Psoas muscle (tissue), 8 donors: ENCODE measurements around the gene RALA. TPM values are rescaled to one million over a fixed set of nuclear protein-coding genes. Genes with fewer than 3 reads are reported as not detected.

Experiments used
- ATAC-seq, 4 donors: fragments of 200-7000 bp; cut with Tn5 transposase; one replicate each; pipeline ENCODE4 v1.9.1; 2020; ENCODE audit warnings: moderate library complexity in 3 of 4, mild to moderate bottlenecking in 2 of 4
- DNase-seq, 2 donors: peaks; one replicate each; pipeline ENCODE4 v3.0.0-alpha.2; 2020
- H3K27ac ChIP-seq: fragments of 200-600 bp; one replicate; pipeline ENCODE4 v1.8.0; 2022
- H3K27me3 ChIP-seq, 3 donors: fragments of 200-600 bp in 1 of 3; one replicate each; pipeline versions ENCODE4 v1.6.1 to v1.8.0; 2013 to 2022; ENCODE audit warnings: low read length in 2 of 3, mild to moderate bottlenecking in 2 of 3, moderate library complexity in 1 of 3; ENCODE audit not compliant: insufficient read depth in 3 of 3
- H3K36me3 ChIP-seq, 2 donors: fragments of 200-600 bp in 1 of 2; one replicate each; pipeline versions ENCODE4 v1.6.1 to v1.8.0; 2013 to 2022; ENCODE audit warnings: low read depth in 1 of 2, mild to moderate bottlenecking in 1 of 2, moderate library complexity in 1 of 2; ENCODE audit not compliant: insufficient read depth in 1 of 2
- H3K4me1 ChIP-seq: fragments of 200-600 bp; one replicate; pipeline ENCODE4 v1.8.0; 2022
- H3K4me3 ChIP-seq: fragments of 200-600 bp; one replicate; pipeline ENCODE4 v1.8.0; 2022; ENCODE audit warnings: mild to moderate bottlenecking
- H3K9me3 ChIP-seq: fragments of 200-600 bp; one replicate; pipeline ENCODE4 v1.8.0; 2022
- CTCF ChIP-seq: fragments of 200-600 bp; IDR thresholded peaks from one replicate; pipeline ENCODE4 v1.8.0; 2022; ENCODE audit warnings: antibody characterized with exemption
- WGBS, 3 donors: extraction: QIAGEN DNeasy Blood & Tissue Kit; methylation state at CpG; one replicate each; pipeline versions ENCODE4 v1.1.6 to v1.1.7; 2013; 5-methylcytosine and 5-hydroxymethylcytosine counted together
- intact Hi-C, 2 donors: fragments of 100-400 bp; cut with DNase I; formaldehyde crosslinking; loops; one replicate each; pipeline versions ENCODE4 v1.11.0 to v1.14.2; 2022
- polyA plus RNA-seq, 3 donors: library from polyadenylated mRNA; stranded (reverse); fragments of 200-250 nt; gene quantifications; one replicate each; pipeline ENCODE4 v1.2.3, GENCODE V29; 2013
- total RNA-seq, 4 donors: library from RNA; stranded (reverse); fragmentation: NEBNext Ultra II Directional in 2 of 4; extraction: Animal tissue kit (Norgen Biotek cat#: 25700) in 2 of 4; gene quantifications; one replicate each; pipeline versions ENCODE4 v1.2.1 to v1.2.4, GENCODE V29; 2021 to 2023
- donor health status: healthy with polysubstance abuse.
- donor health status: DM: no; HTN: no; CAD: no; lungs with moderate emphysema.
- donor health status: Bipolar disorder and iron deficiency.
- donor health status: healthy.
- donor health status: DM: yes; HTN: yes; CAD: no.
- donor health status: DM: no; HTN: no; CAD: no.
- donor health status: DM: no; HTN: no; CAD: no.
- donor health status: DM: yes; HTN: yes; CAD: no.

The RALA gene
- total and polyA plus RNA-seq, 7 donors, result 15.1 to 33.9 (median 17.9) TPM

GRCh38 chr7:39620486-39620885, 2.9 kb upstream of the RALA start:
- Histone ChIP-seq H3K4me3 (no peak overlapping the region), H3K9me3 (no peaks in the 10 kb centered on the region), H3K4me1 (peaks cover 11% of the 10 kb centered on the region), H3K27ac (no peak overlapping the region), H3K36me3 (no peaks in the 10 kb centered on the region), H3K27me3 (no peaks in the 10 kb centered on the region)
- ATAC-seq (no peak), DNase-seq (no peak)
- TF ChIP-seq CTCF, result no peak
- intact Hi-C loops, result loop anchor here (5.0 to 10.0 kb wide), 6 partner anchors 38 to 512 kb away; partner anchors contain the start of genes CDK13 (in 1 of the 2) and MPLKIP (in 1 of the 2)

- DNase-seq, result no peak
- intact Hi-C loops, result loop anchor here (5.0 to 10.0 kb wide), 6 partner anchors 39 to 511 kb away; partner anchors contain the start of genes CDK13 (in 1 of the 2) and MPLKIP (in 1 of the 2)
- 52 to 80% (median 67%) methylated on average over 1 of the region's 1 CpG for WGBS, 3 donors
- Histone ChIP-seq H3K27me3 (no peaks in the 10 kb centered on the region), H3K4me1 (peaks cover 19% of the 10 kb centered on the region), H3K36me3 (no peaks in the 10 kb centered on the region), H3K9me3 (no peaks in the 10 kb centered on the region), H3K4me3 (no peak overlapping the region), H3K27ac (no peak overlapping the region)
- TF ChIP-seq CTCF, result no peak
- ATAC-seq, result no peak
Observed at GRCh38 chr7:39621261-39621660, 2.1 kb upstream of the RALA start.

DNA sequence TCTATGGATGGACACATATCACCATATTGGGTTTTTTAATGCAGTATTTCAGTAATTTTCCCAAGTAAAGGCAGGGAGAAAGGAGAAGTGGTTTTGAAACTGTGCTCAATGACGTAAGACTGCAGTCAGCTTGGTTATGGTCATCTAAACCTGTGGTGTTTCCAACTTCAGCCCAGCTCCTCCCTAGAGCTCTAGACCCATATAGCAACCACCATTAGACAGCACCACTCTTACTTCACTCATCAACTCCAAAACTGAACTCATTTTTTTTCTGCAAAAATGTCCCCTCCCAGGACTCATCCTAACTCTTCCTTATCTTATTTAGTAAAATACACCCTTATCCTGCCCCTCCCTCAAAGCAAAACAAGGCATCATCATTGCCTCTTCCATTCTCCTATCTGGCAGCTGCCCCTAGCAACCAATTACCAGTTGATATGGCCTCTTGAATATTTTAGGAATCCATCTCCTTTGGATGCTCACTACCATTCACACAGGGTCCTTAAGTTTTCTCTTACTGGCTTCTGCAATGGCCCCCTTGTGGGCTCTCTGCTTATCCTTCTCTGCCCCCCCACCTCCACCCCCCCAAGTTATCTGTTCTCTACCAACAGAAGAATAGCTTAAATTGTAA, 1.5 kb upstream of the RALA start:
- Histone ChIP-seq H3K27ac (no peak overlapping the region), H3K36me3 (no peaks in the 10 kb centered on the region), H3K4me3 (peak overlapping the region; percentile 94), H3K9me3 (no peaks in the 10 kb centered on the region), H3K4me1 (peaks cover 25% of the 10 kb centered on the region), H3K27me3 (no peaks in the 10 kb centered on the region)
- intact Hi-C loops, result loop anchor here (5.0 to 10.0 kb wide), 6 partner anchors 40 to 510 kb away; partner anchors contain the start of genes CDK13 (in 1 of the 2) and MPLKIP (in 1 of the 2)
- whole genome bisulfite sequencing, 3 donors, result 61 to 64% (median 63%) methylated on average over 1 of the region's 1 CpG
- ATAC-seq (no peak), DNase-seq (no peak)
- TF ChIP-seq CTCF, result no peak

GRCh38 chr7:39622609-39623008, 763 bp upstream of the RALA start:
- no peak for DNase-seq
- Histone ChIP-seq H3K4me3 (peak overlapping the region; percentile 94), H3K9me3 (no peaks in the 10 kb centered on the region), H3K36me3 (no peaks in the 10 kb centered on the region), H3K27me3 (no peaks in the 10 kb centered on the region), H3K27ac (peak overlapping the region; percentile 92), H3K4me1 (peaks cover 32% of the 10 kb centered on the region)
- WGBS, 3 donors, result 33 to 37% (median 35%) methylated on average over 11 of the region's 11 CpGs
- no peak for ATAC-seq
- intact Hi-C loops, result loop anchor here (5.0 to 10.0 kb wide), 6 partner anchors 40 to 510 kb away; partner anchors contain the start of genes CDK13 (in 1 of the 2) and MPLKIP (in 1 of the 2)
- no peak for TF ChIP-seq CTCF
